Measurements from ENCODE around the gene HSPH1. TPM values are rescaled to one million over a fixed set of nuclear protein-coding genes. Genes with fewer than 3 reads are reported as not detected.

HSPH1 gene
- total RNA-seq, 2 experiments from 2014 or later, result 71.2 to 88.2 TPM

- H3K4me1 Mint-ChIP-seq, result peaks cover 39% of the 10 kb centered on the region
- POLR2A ChIA-PET, result no interaction called here
Measured at GRCh38 chr13:31134039-31134711, 27.5 kb downstream of the HSPH1 start.

GRCh38 chr13:31133621-31134020, 28.1 kb downstream of the HSPH1 start:
- DNase-seq (no peak), ATAC-seq (ENCODE audit: low read depth) (no peak)
- POLR2A ChIA-PET, result no interaction called here
- Mint-ChIP-seq H3K9me3 (no peaks in the 10 kb centered on the region), H3K27me3 (no peaks in the 10 kb centered on the region), H3K4me1 (peaks cover 35% of the 10 kb centered on the region), H3K4me3 (no peak overlapping the region), H3K27ac (peak overlapping the region; percentile 72), H3K36me3 (peaks cover 39% of the 10 kb centered on the region)

More at GRCh38 chr13:31134039-31134711, 27.5 kb downstream of the HSPH1 start:
- no peak for DNase-seq
- Mint-ChIP-seq H3K4me3 (peak overlapping the region; percentile 20), H3K27ac (peak overlapping the region; percentile 72), H3K27me3 (no peaks in the 10 kb centered on the region), H3K9me3 (no peaks in the 10 kb centered on the region), H3K36me3 (peaks cover 43% of the 10 kb centered on the region)
- ATAC-seq (ENCODE audit: low read depth), result peak; percentile 73

- DNase-seq (no peak), ATAC-seq (ENCODE audit: low read depth) (no peak)
- POLR2A ChIA-PET, result no interaction called here
- Mint-ChIP-seq H3K4me1 (peaks cover 27% of the 10 kb centered on the region), H3K9me3 (peaks cover 1% of the 10 kb centered on the region), H3K36me3 (peaks cover 23% of the 10 kb centered on the region), H3K27ac (peak overlapping the region; percentile 71), H3K4me3 (peak overlapping the region; percentile 27), H3K27me3 (peaks cover 4% of the 10 kb centered on the region)
Measured at GRCh38 chr13:31131470-31131961, 30.2 kb downstream of the HSPH1 start.

- POLR2A ChIA-PET, result interaction anchor here (0.5 kb wide), 1 partner anchor 33 kb away, joined by 4 read pairs; no protein-coding TSS in a partner anchor
- no peak for ATAC-seq (ENCODE audit: low read depth)
Measured at GRCh38 chr13:31129419-31129818, 32.3 kb downstream of the HSPH1 start.

GRCh38 chr13:31124204-31124603, 37.5 kb downstream of the HSPH1 start:
- peaks cover 9% of the 10 kb centered on the region for H3K4me1 Mint-ChIP-seq
- H3K4me3 Mint-ChIP-seq, result no peak overlapping the region
- POLR2A ChIA-PET, result no interaction called here
- no peak for ATAC-seq (ENCODE audit: low read depth)
- H3K27me3 Mint-ChIP-seq, result peaks cover 28% of the 10 kb centered on the region
- H3K9me3 Mint-ChIP-seq, result peaks cover 1% of the 10 kb centered on the region
- H3K27ac Mint-ChIP-seq, result no peak overlapping the region
- DNase-seq, result no peak
- no peaks in the 10 kb centered on the region for H3K36me3 Mint-ChIP-seq

More at GRCh38 chr13:31129419-31129818, 32.3 kb downstream of the HSPH1 start:
- DNase-seq, result no peak
- peaks cover 12% of the 10 kb centered on the region for H3K27me3 Mint-ChIP-seq
- H3K4me1 Mint-ChIP-seq, result peaks cover 22% of the 10 kb centered on the region
- no peak overlapping the region for H3K4me3 Mint-ChIP-seq
- peaks cover 1% of the 10 kb centered on the region for H3K9me3 Mint-ChIP-seq
- H3K27ac Mint-ChIP-seq, result no peak overlapping the region
- H3K36me3 Mint-ChIP-seq, result peaks cover 15% of the 10 kb centered on the region

- Mint-ChIP-seq H3K27ac (no peak overlapping the region), H3K4me1 (peaks cover 9% of the 10 kb centered on the region), H3K27me3 (peaks cover 35% of the 10 kb centered on the region), H3K9me3 (no peaks in the 10 kb centered on the region), H3K4me3 (no peak overlapping the region), H3K36me3 (no peaks in the 10 kb centered on the region)
- ATAC-seq (ENCODE audit: low read depth) (no peak), DNase-seq (no peak)
- POLR2A ChIA-PET, result no interaction called here
Measured at GRCh38 chr13:31122544-31123260, 39.0 kb downstream of the HSPH1 start.

- POLR2A ChIA-PET, result no interaction called here
- Mint-ChIP-seq H3K9me3 (no peaks in the 10 kb centered on the region), H3K4me3 (no peak overlapping the region), H3K27me3 (peaks cover 41% of the 10 kb centered on the region), H3K4me1 (peaks cover 9% of the 10 kb centered on the region), H3K27ac (no peak overlapping the region), H3K36me3 (no peaks in the 10 kb centered on the region)
- DNase-seq (no peak), ATAC-seq (ENCODE audit: low read depth) (no peak)
Measured at GRCh38 chr13:31122143-31122542, 39.6 kb downstream of the HSPH1 start.

- Mint-ChIP-seq H3K27me3 (peaks cover 47% of the 10 kb centered on the region), H3K4me1 (peaks cover 9% of the 10 kb centered on the region), H3K36me3 (no peaks in the 10 kb centered on the region), H3K9me3 (no peaks in the 10 kb centered on the region), H3K27ac (no peak overlapping the region), H3K4me3 (no peak overlapping the region)
- no peak for DNase-seq
- POLR2A ChIA-PET, result no interaction called here
- no peak for ATAC-seq (ENCODE audit: low read depth)
Measured at GRCh38 chr13:31121379-31122140, 40.1 kb downstream of the HSPH1 start.

- DNase-seq, result no peak
- no peaks in the 10 kb centered on the region for H3K9me3 Mint-ChIP-seq
- ATAC-seq (ENCODE audit: low read depth), result no peak
- H3K27ac Mint-ChIP-seq, result no peak overlapping the region
- POLR2A ChIA-PET, result no interaction called here
- no peak overlapping the region for H3K4me3 Mint-ChIP-seq
- H3K27me3 Mint-ChIP-seq, result peaks cover 55% of the 10 kb centered on the region
- H3K36me3 Mint-ChIP-seq, result no peaks in the 10 kb centered on the region
- H3K4me1 Mint-ChIP-seq, result peaks cover 9% of the 10 kb centered on the region
Measured at GRCh38 chr13:31119966-31120700, 41.6 kb downstream of the HSPH1 start.

GRCh38 chr13:31119526-31119925, 42.2 kb downstream of the HSPH1 start:
- Mint-ChIP-seq H3K4me1 (peaks cover 9% of the 10 kb centered on the region), H3K27ac (no peak overlapping the region), H3K9me3 (no peaks in the 10 kb centered on the region), H3K27me3 (peaks cover 53% of the 10 kb centered on the region), H3K36me3 (no peaks in the 10 kb centered on the region), H3K4me3 (peak overlapping the region; percentile 5)
- DNase-seq, result no peak
- ATAC-seq (ENCODE audit: low read depth), result no peak
- POLR2A ChIA-PET, result no interaction called here

GRCh38 chr13:31116224-31116623, 45.5 kb downstream of the HSPH1 start:
- POLR2A ChIA-PET, result no interaction called here
- ATAC-seq (ENCODE audit: low read depth), result no peak
- H3K4me3 Mint-ChIP-seq, result no peak overlapping the region
- no peak for DNase-seq
- H3K4me1 Mint-ChIP-seq, result peaks cover 9% of the 10 kb centered on the region
- peaks cover 55% of the 10 kb centered on the region for H3K27me3 Mint-ChIP-seq
- H3K27ac Mint-ChIP-seq, result no peak overlapping the region
- H3K9me3 Mint-ChIP-seq, result no peaks in the 10 kb centered on the region
- no peaks in the 10 kb centered on the region for H3K36me3 Mint-ChIP-seq

- Mint-ChIP-seq H3K36me3 (no peaks in the 10 kb centered on the region), H3K9me3 (no peaks in the 10 kb centered on the region), H3K27me3 (peaks cover 53% of the 10 kb centered on the region), H3K27ac (no peak overlapping the region), H3K4me1 (peaks cover 6% of the 10 kb centered on the region), H3K4me3 (no peak overlapping the region)
- ATAC-seq (ENCODE audit: low read depth), result no peak
- POLR2A ChIA-PET, result no interaction called here
- no peak for DNase-seq
Measured at GRCh38 chr13:31115616-31116015, 46.1 kb downstream of the HSPH1 start.

- H3K27ac Mint-ChIP-seq, result no peak overlapping the region
- H3K36me3 Mint-ChIP-seq, result no peaks in the 10 kb centered on the region
- ATAC-seq (ENCODE audit: low read depth), result no peak
- DNase-seq, result no peak
- no peaks in the 10 kb centered on the region for H3K9me3 Mint-ChIP-seq
- no peak overlapping the region for H3K4me3 Mint-ChIP-seq
- POLR2A ChIA-PET, result no interaction called here
- peaks cover under 1% of the 10 kb centered on the region for H3K4me1 Mint-ChIP-seq
- H3K27me3 Mint-ChIP-seq, result peaks cover 50% of the 10 kb centered on the region
Measured at GRCh38 chr13:31114641-31115040, 47.1 kb downstream of the HSPH1 start.

Data from activated naive CD8-positive, alpha-beta T cell treated with anti-CD3 and anti-CD28 coated beads, Interleukin-2, amount 10 ng/mL, durations not matched to agents 7 days and 5 days (primary cell).